ENCODE results near the gene ATXN2L.

DNA sequence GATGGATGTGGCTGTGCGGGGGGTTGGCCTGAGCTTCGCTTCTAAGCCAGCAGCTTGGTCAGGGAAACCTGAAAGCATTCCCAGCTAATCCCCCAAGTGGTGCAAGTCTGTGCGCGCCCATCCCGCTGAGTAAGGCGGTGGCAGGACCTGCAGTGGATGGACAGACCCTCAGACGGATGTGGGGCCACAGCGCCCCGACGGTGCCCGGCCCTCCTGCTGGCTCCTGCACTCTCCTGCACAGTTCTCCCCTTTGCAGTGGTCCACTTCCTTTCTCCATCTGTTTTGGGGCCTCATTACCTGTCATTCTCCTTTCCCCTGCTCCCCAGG, 57.8 kb downstream of the ATXN2L start:
- no peak for TF ChIP-seq POLR2A (IDR thresholded peaks at IDR 0.05)
- TF ChIP-seq, protein P1, sequence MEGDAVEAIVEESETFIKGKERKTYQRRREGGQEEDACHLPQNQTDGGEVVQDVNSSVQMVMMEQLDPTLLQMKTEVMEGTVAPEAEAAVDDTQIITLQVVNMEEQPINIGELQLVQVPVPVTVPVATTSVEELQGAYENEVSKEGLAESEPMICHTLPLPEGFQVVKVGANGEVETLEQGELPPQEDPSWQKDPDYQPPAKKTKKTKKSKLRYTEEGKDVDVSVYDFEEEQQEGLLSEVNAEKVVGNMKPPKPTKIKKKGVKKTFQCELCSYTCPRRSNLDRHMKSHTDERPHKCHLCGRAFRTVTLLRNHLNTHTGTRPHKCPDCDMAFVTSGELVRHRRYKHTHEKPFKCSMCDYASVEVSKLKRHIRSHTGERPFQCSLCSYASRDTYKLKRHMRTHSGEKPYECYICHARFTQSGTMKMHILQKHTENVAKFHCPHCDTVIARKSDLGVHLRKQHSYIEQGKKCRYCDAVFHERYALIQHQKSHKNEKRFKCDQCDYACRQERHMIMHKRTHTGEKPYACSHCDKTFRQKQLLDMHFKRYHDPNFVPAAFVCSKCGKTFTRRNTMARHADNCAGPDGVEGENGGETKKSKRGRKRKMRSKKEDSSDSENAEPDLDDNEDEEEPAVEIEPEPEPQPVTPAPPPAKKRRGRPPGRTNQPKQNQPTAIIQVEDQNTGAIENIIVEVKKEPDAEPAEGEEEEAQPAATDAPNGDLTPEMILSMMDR (IDR thresholded peaks at IDR 0.05), result no peak
